Lower leg skin (tissue), 3 donors: Measurements from ENCODE around the gene KCMF1.

Source experiments
- POLR2A ChIP-seq, 2 donors: fragments of 450-650 bp; IDR thresholded peaks; one replicate each; pipeline ENCODE4 v1.6.1; 2016 to 2017; ENCODE audit warnings: antibody characterized with exemption in 2 of 2, mild to moderate bottlenecking in 1 of 2, moderate library complexity in 1 of 2
- TF ChIP-seq, protein P1 (sequence below), 3 donors: fragments of 450-650 bp; IDR thresholded peaks; one replicate each; pipeline ENCODE4 v1.5.1; 2016; ENCODE audit warnings: antibody characterized with exemption in 3 of 3, mild to moderate bottlenecking in 3 of 3, moderate library complexity in 2 of 3

DNA sequence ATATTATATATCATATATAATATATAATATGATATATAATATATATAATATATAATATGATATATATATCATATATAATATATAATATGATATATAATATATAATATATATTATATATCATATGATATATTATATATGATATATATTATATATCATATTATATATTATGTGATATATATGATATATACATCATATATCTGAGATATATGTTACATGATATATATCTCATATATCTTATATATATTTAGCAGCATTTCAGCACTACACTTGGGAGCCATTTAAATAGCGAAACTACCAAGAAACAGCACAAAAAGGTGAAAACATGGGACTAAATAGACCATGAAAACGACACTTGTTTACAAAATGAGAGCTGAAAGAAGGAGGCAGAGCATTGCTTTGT lies 37.3 kb downstream of the KCMF1 start:
- TF ChIP-seq, protein P1, sequence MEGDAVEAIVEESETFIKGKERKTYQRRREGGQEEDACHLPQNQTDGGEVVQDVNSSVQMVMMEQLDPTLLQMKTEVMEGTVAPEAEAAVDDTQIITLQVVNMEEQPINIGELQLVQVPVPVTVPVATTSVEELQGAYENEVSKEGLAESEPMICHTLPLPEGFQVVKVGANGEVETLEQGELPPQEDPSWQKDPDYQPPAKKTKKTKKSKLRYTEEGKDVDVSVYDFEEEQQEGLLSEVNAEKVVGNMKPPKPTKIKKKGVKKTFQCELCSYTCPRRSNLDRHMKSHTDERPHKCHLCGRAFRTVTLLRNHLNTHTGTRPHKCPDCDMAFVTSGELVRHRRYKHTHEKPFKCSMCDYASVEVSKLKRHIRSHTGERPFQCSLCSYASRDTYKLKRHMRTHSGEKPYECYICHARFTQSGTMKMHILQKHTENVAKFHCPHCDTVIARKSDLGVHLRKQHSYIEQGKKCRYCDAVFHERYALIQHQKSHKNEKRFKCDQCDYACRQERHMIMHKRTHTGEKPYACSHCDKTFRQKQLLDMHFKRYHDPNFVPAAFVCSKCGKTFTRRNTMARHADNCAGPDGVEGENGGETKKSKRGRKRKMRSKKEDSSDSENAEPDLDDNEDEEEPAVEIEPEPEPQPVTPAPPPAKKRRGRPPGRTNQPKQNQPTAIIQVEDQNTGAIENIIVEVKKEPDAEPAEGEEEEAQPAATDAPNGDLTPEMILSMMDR (IDR thresholded peaks at IDR 0.05), result no peak
- TF ChIP-seq POLR2A (IDR thresholded peaks at IDR 0.05), result no peak
